ENCODE results near the gene ANKHD1.

DNA sequence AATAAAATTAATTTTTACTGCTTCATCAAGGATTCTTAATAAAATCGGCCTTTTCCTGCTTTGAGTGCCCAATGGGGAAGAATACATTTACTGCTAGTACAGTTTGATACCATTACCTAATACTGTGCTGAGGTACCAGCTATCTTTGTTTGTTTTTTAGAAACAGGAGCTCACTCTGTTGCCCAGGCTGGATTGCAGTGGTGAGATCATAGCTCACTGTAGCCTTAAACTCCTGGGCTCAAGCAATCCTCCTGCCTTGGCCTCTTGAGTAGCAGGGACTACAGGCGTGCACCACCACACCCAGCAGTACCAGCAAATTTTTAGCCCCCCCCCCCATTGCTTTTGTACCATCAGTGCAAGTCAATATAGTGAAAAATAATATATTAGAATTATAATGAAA lies 13.6 kb upstream of the ANKHD1 start:
- TF ChIP-seq, protein P1, sequence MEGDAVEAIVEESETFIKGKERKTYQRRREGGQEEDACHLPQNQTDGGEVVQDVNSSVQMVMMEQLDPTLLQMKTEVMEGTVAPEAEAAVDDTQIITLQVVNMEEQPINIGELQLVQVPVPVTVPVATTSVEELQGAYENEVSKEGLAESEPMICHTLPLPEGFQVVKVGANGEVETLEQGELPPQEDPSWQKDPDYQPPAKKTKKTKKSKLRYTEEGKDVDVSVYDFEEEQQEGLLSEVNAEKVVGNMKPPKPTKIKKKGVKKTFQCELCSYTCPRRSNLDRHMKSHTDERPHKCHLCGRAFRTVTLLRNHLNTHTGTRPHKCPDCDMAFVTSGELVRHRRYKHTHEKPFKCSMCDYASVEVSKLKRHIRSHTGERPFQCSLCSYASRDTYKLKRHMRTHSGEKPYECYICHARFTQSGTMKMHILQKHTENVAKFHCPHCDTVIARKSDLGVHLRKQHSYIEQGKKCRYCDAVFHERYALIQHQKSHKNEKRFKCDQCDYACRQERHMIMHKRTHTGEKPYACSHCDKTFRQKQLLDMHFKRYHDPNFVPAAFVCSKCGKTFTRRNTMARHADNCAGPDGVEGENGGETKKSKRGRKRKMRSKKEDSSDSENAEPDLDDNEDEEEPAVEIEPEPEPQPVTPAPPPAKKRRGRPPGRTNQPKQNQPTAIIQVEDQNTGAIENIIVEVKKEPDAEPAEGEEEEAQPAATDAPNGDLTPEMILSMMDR (conservative IDR thresholded peaks at IDR 0.05; ENCODE audit: low read length), result no peak
- no peak for TF ChIP-seq EZH2phosphoT487 (IDR thresholded peaks at IDR 0.05; ENCODE audit: borderline replicate concordance)

Measured in Loucy (cell line).